Measurements from ENCODE around the gene ZRANB1.

The ZRANB1 gene

GRCh38 chr10:124923684-124924083 lies 18.2 kb upstream of the ZRANB1 start:
- no peak for DNase-seq

GRCh38 chr10:124926548-124926947 lies 15.4 kb upstream of the ZRANB1 start:
- DNase-seq = no peak

- no peak for DNase-seq
These were observed 13.8 kb upstream of the ZRANB1 start for GRCh38 chr10:124928087-124928486.

- no peak for DNase-seq
These were observed 13.4 kb upstream of the ZRANB1 start for GRCh38 chr10:124928545-124928944.

GRCh38 chr10:124935946-124936345 lies 6.0 kb upstream of the ZRANB1 start:
- no peak for DNase-seq

GRCh38 chr10:124936813-124937212 lies 5.1 kb upstream of the ZRANB1 start:
- no peak for DNase-seq

- no peak for DNase-seq
These were observed 2.6 kb upstream of the ZRANB1 start for GRCh38 chr10:124939290-124939689.

GRCh38 chr10:124942317-124943169 lies 620 bp downstream of the ZRANB1 start:
- DNase-seq = no peak

- no peak for DNase-seq
These were observed 1.6 kb downstream of the ZRANB1 start for GRCh38 chr10:124943301-124944092.

- DNase-seq = no peak
These were observed 3.1 kb downstream of the ZRANB1 start for GRCh38 chr10:124944982-124945381.

GRCh38 chr10:124946945-124947344 lies 5.0 kb downstream of the ZRANB1 start:
- peak; percentile 53 for DNase-seq

GRCh38 chr10:124949543-124949942 lies 7.6 kb downstream of the ZRANB1 start:
- DNase-seq = no peak

- no peak for DNase-seq
These were observed 10.2 kb downstream of the ZRANB1 start for GRCh38 chr10:124952123-124952522.

GRCh38 chr10:124953421-124953820 lies 11.5 kb downstream of the ZRANB1 start:
- DNase-seq = no peak

GRCh38 chr10:124955243-124955642 lies 13.3 kb downstream of the ZRANB1 start:
- no peak for DNase-seq

GRCh38 chr10:124955868-124956267 lies 13.9 kb downstream of the ZRANB1 start:
- no peak for DNase-seq

GRCh38 chr10:124956764-124957163 lies 14.8 kb downstream of the ZRANB1 start:
- DNase-seq = no peak

GRCh38 chr10:124957404-124957947 lies 15.6 kb downstream of the ZRANB1 start:
- DNase-seq = no peak

GRCh38 chr10:124959564-124959963 lies 17.6 kb downstream of the ZRANB1 start:
- no peak for DNase-seq

- DNase-seq = no peak
These were observed 19.3 kb downstream of the ZRANB1 start for GRCh38 chr10:124961248-124961570.

- DNase-seq = no peak
These were observed 20.5 kb downstream of the ZRANB1 start for GRCh38 chr10:124962421-124962820.

- DNase-seq = no peak
These were observed 22.2 kb downstream of the ZRANB1 start for GRCh38 chr10:124963866-124964720.

GRCh38 chr10:124966008-124966407 lies 24.1 kb downstream of the ZRANB1 start:
- DNase-seq = no peak
